22Rv1 (cell line): ENCODE data around the gene NET1.

ENCODE experiments used
- ZFX ChIP-seq: fragments of 450-650 bp; IDR thresholded peaks from 2 replicates; pipeline ENCODE4 v1.6.1; 2017; ENCODE audit warnings: antibody characterized with exemption, borderline replicate concordance
- TF ChIP-seq, protein P1 (sequence below): fragments of 450-650 bp; IDR thresholded peaks from 2 replicates; pipeline ENCODE4 v1.5.1; 2017; ENCODE audit warnings: mild to moderate bottlenecking

DNA sequence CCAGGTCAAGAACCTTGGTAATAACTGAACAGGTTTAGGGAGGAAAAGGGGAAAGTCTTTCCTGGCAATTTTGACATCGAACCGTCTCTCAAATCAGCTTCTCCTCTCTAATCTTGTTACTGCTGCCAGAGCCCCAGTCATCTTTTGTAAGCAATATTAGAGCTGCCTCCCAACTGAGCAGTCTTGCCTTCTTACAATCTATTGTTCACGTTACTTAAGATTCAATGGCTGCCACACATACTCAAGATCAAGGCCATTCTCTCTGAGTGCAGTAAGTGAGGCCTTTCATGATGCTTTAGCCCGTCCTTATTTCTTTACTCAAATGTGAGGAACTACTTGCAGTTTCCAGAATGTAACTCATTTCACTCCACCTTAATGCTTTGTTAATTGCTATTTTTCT, 12.4 kb downstream of the NET1 start:
- TF ChIP-seq, protein P1, sequence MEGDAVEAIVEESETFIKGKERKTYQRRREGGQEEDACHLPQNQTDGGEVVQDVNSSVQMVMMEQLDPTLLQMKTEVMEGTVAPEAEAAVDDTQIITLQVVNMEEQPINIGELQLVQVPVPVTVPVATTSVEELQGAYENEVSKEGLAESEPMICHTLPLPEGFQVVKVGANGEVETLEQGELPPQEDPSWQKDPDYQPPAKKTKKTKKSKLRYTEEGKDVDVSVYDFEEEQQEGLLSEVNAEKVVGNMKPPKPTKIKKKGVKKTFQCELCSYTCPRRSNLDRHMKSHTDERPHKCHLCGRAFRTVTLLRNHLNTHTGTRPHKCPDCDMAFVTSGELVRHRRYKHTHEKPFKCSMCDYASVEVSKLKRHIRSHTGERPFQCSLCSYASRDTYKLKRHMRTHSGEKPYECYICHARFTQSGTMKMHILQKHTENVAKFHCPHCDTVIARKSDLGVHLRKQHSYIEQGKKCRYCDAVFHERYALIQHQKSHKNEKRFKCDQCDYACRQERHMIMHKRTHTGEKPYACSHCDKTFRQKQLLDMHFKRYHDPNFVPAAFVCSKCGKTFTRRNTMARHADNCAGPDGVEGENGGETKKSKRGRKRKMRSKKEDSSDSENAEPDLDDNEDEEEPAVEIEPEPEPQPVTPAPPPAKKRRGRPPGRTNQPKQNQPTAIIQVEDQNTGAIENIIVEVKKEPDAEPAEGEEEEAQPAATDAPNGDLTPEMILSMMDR: no peak
- TF ChIP-seq ZFX: no peak
